ENCODE measurements around the gene MOB3B.

GRCh38 chr9:27339661-27340284, 189.8 kb downstream of the MOB3B start:
- no peak for TF ChIP-seq CTCF (IDR thresholded peaks at IDR 0.05)
- no peak for TF ChIP-seq EZH2phosphoT487 (IDR thresholded peaks at IDR 0.05)
